GM12874 (cell line): ENCODE data around the gene KCNMA1.

Experiments used
- TF ChIP-seq, protein P1 (sequence below): IDR thresholded peaks from 2 replicates; pipeline ENCODE4 v1.5.1; 2011; ENCODE audit warnings: low read depth, mild to moderate bottlenecking, control low read depth, low read length, moderate library complexity; ENCODE audit not compliant: insufficient read depth

The KCNMA1 gene

DNA sequence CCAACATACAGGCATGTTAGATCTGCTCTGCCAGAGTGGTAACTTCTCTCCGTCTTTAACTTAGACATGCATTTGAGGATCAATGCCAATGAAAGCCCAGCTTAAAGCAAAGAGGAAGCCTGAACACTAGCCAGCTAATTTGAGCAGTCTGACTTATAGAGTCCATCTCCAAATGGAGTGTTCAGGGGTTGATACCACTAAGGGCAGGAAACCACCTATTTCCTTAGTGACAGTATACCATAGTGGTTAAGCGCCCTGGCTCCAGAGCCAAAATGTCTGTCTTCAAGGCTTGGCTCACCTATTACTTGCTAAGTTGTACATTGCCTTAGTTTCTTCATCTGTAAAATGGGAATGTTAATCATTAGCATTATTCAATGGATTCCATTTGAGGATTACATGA is 678.5 kb downstream of the KCNMA1 start:
- TF ChIP-seq, protein P1, sequence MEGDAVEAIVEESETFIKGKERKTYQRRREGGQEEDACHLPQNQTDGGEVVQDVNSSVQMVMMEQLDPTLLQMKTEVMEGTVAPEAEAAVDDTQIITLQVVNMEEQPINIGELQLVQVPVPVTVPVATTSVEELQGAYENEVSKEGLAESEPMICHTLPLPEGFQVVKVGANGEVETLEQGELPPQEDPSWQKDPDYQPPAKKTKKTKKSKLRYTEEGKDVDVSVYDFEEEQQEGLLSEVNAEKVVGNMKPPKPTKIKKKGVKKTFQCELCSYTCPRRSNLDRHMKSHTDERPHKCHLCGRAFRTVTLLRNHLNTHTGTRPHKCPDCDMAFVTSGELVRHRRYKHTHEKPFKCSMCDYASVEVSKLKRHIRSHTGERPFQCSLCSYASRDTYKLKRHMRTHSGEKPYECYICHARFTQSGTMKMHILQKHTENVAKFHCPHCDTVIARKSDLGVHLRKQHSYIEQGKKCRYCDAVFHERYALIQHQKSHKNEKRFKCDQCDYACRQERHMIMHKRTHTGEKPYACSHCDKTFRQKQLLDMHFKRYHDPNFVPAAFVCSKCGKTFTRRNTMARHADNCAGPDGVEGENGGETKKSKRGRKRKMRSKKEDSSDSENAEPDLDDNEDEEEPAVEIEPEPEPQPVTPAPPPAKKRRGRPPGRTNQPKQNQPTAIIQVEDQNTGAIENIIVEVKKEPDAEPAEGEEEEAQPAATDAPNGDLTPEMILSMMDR: no peak

DNA sequence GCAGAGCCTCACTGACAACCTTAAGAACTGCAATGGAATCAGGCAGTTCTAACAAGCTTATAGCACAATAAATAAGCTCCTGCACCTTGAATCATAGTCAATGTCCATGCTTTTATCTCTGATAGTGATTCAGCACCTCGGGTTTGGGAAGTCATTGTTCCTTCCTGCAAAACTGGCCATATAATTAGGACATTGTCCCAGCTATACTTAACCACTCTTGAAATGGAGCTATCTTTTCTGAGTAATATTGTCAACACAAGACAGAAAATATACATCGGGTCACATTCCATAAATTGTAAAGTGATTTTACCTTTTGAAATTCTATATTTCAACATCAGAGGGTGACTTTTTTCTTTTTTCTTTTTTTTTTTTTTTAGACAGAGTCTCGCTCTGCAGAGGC is 682.8 kb downstream of the KCNMA1 start:
- TF ChIP-seq, protein P1: no peak

DNA sequence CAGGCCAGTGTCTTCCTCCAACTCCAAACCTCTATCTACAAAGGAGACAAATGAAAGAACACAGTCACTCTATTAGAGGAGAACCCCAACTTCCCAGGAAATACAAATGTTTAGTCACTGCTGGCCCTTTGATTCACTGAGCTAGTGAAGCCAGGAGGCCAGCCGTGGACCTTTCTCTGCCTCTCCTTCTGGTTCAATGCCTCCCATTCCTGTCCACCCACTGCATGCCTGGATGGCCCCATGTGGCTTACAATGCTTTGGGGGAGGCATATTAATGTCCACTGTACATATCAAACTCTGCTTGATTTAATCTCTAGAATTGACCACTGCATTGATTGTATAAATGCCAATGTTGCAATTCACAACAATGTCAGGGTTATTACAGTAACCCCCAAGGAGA is 687.3 kb downstream of the KCNMA1 start:
- TF ChIP-seq, protein P1: no peak

DNA sequence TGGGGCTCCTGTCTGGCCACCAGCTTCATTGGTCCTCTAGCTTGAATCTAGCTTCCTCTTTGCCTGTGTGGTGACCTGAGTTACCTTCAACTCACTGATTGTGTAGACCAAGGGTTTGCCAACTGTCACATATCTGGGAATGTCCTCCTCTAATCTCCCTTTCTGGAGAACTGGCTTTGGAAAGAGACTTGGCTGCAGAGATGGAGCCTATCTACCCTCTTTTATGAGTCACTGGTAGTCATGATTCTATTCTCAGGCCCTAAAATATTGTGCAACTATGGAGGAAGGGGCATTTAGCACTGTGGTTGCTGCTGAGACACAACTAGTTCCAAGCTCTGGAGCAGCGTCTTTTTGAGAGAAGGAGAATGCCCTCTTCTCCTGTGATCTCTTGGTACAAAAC is 691.3 kb downstream of the KCNMA1 start:
- TF ChIP-seq, protein P1: no peak

DNA sequence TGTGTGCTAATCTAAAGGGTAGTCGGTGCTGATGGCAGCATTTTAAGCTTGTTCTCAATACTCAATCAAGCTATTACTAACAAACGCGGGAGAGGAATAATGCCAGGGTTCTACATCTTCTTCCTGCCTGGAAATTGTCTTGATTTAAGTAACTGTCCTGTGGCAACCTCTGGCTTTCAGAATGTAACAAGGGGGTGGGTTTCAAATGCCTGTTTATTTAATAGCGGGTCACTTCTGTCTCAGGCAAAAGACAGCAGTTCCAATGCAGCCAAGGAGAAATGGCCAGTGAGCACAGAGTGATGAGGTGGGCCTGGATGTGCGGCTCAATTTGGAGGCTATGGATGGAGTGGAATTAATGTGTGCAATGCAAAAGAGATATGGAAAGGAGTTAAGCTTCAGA is 692.4 kb downstream of the KCNMA1 start:
- TF ChIP-seq, protein P1: no peak

DNA sequence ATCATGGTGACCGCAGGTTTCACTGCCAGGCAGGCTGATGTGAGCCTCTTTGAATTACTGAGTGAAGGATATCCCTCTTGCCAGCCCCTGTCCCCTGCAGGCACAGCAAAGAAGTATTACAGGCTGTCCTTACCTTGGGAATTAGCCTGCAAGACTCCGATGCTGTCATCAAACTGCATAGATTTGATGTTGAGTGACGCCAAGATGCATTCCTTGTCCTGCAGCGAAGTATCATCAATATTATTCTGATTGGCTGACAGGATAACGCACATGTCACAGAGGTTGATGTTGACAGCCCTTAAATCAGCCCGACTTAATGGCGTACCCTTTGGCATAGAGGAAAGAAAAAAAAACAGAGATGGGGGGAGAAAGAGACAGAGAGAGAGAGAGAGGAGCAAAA is 693.0 kb downstream of the KCNMA1 start:
- TF ChIP-seq, protein P1: no peak

DNA sequence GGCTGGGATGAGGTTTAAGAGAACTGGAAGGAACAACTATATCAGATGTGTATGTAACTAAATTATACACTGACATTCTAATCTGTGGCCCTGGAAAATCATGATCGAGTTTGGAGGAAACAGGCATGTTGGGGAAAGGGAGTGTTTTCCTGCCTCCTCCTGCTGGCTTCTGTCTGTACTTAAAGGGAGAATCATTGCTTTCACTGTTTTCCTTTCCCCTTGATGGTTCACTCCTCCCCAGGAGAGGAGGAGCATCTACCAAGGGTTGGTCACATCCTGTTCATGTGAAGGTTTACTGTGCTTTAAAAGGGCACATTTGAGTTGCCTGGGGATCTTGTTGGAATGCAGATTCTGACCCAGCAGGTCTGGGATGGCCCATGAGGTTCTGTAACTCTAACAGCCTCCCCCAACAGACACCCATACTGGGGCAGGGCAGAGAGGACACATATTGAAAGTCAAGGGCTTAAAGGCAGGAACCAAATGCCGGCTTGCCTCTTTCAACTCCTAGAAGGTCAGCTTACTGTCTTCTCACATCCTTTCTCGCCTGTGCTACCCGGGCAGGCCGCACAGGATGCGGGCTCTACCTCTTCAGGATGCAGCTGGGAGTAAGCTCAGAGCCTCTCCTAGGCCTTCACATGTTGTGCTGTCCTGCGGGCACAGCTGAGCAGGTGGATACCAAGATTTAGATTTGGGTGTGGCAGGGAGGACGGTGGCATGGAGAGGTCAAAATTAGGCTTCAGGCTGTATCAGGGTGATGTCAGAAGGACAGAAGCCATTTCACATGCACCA is 694.8 kb downstream of the KCNMA1 start:
- TF ChIP-seq, protein P1: no peak
